Putamen (tissue), 1 donor: ENCODE measurements around the gene CREG1.
"Not testable (repeated sequence)": the region's sequence is repeated elsewhere in the genome, so short reads cannot be mapped to it uniquely, and the experiment has no call there.

Experiments used
- DNase-seq: peaks from one replicate; pipeline ENCODE4 v3.0.0-alpha.2; 2016; ENCODE audit warnings: low spot score

The CREG1 gene

DNA sequence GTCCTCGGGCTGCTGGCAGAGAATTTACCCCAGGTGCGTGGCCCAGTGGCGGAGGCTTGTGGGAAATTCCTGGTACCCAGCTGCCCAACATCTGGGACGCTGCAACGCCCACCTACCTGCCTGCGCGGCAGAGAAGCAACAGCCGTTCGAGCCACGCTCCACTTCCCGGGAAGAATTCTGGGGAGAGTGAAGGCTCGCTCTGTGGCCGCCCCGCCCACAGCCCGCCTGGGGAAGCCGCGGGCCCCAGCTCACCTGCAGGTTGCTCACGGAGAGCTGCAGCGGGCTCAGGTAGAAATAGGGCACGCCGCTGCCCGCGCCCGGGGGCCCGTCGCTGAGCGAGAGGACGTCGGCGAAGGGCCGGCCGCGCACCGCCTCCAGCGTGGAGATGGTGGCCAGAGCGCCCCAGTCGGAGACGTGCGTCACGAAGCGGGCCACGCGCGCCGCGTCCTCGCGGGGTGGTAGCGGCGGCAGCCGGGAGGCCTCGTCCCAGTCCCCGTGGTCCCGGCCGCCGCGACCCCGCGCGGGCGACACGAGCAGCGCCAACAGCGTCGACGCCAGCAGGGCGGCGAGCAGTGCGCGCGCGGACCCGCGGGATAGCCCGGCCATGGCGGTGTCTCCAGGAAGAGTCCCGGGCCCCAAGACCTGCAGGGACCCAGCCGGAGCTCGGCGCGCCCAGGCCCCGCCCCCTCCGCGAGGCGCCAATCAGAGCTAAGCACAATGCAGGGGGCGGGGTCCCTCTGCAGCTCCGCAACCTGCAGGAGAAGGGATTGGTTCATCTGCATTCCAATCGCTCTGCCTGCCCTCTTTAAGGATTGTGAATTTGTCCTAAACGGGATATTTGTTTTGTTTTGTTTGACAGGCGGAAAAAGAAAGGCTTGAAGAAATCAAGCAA is at the start of gene CREG1:
Gene CREG1 (minus strand): TSS at position 627 of the 892 bp plus-strand sequence.
- peak; percentile 94 for DNase-seq

DNA sequence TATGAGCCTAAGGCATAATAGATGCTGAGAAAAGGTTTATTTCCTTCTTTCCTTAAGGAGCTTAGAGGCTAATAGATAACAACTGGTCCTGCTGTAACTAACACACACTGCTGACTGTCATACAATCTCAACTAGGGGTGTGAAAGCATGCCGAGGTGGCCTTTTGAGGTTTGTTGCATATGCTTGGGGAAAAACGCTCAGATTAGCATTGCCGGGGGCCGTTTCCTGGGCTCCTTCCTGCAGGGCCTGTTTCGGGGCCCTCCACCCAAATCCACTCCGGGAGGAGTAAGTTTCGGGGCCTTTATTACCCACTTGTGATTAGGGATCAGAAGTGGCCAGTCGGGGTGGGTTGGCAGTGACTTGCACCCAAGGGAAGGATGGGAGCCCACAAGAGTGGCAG is 49.3 kb upstream of the CREG1 start:
- DNase-seq, result no peak

DNA sequence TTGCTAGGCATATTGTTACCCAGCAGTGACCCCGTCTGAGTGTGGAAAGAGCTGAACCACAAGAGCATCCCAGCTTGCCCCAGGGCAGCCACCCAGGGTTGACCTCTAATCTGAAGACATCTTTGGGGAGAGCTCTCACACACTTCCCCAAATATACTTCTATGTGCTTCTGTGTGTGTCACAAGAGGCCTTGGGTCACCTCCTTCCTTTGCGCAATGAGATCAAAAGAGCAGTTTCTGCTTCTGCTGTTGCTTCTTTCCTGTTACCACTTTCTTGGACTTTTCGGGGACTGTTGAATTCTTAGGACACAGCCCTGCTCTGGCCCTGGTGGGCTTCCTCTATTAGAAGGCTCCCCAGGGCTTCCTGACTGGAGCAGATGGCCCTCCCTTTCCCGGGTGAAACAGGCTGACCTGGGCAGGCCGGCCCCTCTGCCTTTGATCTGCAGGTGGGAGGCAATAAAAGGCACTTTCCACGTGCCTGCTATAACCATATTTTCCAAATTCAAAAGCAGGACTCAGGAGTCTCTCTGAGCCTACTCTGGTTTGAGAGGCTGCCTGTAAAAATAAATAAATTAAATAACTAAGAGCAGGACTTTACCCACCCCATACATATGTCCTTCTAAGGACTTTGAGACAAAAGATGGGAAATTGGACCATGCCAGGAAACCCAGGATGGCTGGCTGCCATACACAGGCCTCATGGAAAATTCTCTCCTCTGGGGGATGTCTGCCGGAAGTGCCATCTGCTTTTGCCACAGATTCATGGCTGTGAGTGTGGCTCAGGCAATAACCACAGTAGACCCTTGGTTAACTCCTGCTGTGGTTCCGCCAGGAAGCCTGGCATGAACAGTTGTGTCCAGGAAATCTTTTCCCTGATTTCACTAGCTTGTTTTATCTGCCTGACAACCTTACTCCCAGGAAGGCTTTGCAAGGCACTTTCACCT is 48.2 kb upstream of the CREG1 start:
- DNase-seq, result peak; percentile 39

DNA sequence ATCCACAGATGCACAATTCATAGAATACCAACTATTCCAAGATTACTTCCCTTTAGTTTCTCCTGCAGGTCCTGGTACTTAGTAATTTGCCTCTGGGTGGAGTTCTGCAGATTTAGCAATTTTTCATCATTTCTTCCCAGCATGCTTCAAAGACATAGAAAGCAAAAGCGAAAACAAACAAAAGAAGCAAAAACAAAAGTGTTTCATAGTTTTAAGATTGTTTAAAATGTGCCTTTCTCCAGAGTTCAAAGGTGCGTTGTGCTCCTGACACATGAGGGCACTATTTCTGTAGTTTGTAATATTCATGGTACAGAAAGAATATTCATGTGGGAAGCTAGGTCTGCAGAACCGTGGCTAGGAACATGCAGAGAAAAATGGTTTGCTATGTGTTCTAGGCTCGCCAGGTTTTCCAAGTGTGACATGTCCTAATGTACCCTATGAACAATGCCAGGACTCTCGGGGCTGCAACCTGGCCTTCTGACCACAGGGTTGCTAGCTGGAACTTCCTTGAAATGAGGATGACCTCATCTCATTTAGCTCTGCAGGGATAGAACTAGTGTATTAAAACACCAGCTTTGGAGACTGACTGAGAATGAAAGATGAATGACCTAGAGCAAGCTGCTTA is 46.5 kb upstream of the CREG1 start:
- peak; percentile 50 for DNase-seq

DNA sequence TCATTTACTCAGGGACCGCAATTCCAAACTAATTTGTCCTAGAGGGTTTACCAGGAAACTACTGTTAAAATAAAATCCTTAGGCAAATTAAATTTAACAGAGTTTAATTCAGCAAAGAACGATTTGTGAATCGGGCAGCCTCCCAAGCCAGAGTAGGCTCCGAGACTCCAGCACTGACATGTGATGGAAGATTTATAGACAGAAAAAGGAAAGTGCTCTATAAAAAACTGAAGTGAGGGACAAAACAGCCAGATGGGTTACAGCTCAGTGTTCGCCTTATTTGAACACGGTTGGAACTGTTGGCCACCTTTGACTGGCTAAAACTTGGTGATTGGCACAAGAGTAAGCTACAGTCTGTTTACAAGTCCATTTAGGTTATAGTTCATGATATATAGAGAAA is 41.3 kb upstream of the CREG1 start:
- no peak for DNase-seq

DNA sequence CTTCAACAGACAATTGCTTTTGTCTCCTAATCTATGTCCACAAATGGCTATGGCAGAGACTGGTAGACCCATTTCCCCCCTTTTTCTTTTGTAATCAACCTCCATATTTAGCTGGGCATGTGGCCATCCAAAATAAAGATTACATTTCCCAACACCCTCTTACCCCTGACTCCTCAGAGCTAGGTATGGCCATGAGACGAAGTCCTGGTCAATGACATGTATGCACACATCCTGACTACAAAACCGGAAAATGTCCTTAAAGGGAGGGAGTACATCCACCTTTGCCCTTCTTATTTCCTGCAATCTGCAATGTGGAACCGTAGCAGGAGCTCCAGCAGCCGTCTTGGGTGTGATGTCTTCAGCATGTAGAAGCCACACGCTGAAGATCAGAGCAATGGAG is 40.3 kb upstream of the CREG1 start:
- no peak for DNase-seq

DNA sequence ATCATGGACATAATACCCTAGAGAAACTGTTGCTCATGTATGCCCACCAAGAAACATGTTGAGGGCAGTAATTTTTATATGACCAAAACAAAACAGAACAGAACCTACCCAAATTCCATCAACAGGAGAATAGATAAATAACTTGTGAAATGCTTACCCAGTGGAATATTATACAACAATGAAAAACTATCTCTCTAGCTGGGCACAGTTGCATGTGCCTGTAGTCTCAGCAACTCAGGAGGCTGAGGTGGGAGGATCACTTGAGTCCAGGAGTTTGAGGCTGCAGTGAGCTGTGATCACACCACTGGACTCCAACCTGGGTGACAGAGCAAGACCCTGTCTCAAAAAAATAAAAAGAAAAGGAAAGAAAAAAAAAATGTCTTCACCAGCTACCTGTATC is 38.9 kb upstream of the CREG1 start:
- no peak for DNase-seq

DNA sequence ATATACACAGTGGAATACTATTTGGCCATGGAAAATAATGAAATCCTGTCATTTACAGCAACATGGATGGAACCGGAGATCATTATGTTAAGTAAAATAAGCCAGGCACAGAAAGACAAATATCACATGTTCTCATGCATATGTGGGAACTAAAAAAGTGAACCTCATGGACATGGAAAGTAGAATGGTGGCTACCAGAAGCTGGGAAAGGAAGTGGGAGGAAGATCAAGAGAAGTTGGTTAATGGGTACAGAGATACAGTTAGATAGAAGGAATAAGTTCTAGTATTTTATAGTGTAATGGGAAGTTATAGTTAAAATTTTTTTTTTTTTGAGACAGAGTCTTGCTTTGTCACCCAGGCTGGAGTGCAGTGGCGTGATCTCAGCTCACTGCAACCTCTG is 34.8 kb upstream of the CREG1 start:
- DNase-seq, result no peak

DNA sequence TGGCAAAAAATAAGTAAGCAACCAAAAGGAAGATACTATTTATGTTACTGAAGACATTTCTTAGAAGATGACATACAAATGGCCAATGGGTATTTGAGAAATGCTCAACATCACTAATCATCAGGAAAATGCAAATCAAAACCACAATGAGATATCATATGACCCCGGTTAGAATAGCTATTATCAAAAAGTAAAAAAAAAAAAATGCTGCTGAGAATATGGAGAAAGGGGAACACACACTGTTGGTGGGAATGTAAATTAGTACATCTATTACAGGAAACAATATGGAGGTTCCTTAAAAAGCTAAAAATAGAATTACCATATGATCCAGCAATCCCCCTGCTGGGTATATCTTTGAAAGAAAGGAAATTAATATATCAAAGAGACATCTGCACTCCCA is 34.3 kb upstream of the CREG1 start:
- no peak for DNase-seq

DNA sequence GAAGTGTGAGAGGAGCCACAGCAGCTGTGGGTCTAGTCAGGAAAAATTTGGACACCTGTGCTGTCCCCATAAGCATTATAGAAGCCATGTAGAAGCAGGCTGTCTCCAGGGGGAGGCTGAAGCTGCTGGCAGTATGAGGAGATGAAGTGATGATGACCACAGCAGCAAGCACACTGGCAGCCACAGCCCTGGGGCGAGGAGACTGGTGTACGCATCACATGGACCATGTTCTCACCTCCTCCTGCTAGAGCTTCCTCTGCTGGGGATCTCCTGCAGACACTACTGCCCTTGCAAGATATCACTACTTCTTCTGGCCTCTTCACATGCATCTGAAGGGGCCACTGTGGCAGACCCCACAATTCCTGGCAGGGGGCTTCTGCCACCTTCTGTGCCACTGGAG is 33.8 kb upstream of the CREG1 start:
- no peak for DNase-seq

DNA sequence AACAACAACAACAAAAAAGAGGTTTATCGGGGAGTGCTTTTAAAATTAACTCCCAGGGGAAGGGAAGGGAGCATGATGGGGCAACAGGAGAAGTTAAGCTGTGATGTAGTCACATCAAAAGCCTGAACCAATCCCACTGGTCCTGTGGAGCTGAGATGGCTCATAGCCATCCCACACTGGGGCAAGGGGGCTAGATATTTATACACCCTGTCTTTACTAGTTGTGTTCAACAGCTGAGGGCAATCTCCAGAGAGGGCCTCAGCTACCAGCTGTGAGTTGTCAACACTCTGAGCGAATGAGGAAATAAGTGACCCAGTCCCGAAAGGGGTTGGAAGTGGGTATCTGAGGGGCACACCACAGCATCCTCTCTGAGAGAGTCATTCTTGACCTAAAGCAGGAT is 31.0 kb upstream of the CREG1 start:
- no peak for DNase-seq

DNA sequence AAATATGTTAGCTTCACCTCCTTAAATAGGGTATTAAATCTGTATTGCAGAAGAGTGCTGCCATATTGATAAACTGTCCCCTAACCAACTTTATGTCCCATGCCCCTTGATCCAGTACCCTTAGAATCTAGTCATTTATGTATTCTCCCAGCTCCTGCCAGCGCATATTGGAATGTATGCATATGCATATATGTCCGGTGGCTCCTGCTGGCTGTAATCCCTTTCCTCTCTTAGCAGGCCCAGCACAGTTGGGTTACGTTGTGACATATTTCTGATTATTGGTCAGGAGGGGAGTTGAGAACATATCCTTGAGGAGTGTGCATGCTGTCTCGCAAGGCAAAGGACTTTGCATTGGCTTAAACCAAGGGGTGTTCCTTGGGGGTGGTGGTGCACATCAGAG is 29.2 kb upstream of the CREG1 start:
- no peak for DNase-seq

DNA sequence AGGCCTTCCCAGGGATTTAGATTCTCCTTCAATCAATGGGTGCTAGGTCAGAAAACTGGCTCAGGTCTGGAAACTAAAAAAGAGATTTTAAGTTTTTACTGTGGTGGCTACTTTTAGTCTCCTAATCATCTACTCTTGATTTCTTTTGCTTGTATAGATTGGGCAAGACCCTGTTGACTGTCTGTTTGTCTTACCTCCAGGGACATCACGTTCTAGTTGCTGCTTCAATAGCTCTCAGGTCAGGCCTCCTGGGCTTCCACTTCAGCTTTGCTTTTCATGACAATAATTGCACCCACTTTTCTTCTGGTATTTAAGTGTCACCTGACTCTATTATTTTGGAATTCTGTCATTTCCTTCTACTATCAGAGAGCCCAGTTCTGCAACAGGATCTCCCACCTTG is 28.5 kb upstream of the CREG1 start:
- no peak for DNase-seq

DNA sequence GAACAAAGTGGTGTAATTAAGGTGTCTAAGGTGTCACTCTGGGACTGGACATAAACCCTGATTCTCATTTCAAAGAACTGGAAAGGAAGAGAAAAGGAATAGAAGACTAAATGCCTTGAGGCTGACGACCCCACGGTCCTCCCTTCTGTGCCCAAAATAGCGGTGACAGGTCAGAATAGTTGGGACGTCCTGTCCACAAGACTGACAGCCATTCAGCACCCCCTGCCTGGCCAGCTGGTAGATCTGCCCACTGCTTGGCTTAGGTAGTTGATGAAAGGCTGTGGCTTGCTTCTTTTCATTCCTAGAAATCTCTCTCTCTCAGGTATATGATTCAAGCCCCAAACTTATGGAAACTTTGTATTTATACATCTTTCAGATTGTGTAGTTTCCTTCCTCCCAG is 26.4 kb upstream of the CREG1 start:
- DNase-seq, result no peak

DNA sequence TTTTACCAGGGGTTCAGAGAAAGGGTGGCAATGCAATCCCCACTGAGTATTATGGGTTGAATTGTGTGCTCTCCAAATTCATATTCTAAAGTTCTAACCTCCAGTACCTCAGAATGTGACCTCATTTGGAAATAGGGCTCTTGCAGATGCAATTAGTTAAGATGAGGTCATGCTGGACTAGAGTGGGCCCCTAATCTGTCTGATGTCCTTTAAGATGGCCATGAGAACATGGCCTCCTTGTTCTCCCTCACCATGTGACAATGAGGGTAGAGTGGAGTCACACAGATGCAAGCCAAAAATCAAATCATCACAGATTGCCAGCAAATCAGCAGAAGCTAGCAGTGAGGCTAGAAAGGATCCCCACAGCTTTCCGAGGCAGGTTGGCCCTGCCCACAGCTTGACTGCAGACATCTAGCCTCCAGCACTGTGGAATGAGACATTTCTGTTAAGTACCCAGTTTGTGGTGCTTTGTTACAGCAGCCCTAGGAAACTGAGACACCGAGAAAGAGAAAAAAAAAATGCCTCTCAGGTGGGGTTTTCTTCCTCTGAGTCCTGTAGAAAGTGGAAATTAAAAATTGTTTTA is 25.5 kb upstream of the CREG1 start:
- DNase-seq, result no peak

DNA sequence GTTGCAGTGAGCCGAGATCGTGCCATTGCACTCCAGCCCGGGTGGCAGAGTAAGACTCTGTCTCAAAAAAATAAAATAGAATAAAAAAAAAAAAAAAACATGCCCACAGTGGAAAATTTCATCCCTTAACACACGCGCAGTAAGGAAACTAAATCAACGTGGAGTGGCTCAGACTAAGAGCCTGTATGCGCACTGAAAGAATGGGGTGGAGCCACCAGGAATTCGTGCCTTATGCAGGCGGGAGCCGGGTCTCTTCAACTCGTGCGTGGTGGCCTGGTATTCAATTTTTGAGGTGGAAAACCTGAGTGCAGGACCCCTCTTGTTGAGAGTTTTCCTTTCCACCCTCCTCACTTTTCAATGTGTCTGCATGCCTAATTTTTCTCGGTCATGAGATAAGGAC is 22.1 kb upstream of the CREG1 start:
- DNase-seq, result no peak

DNA sequence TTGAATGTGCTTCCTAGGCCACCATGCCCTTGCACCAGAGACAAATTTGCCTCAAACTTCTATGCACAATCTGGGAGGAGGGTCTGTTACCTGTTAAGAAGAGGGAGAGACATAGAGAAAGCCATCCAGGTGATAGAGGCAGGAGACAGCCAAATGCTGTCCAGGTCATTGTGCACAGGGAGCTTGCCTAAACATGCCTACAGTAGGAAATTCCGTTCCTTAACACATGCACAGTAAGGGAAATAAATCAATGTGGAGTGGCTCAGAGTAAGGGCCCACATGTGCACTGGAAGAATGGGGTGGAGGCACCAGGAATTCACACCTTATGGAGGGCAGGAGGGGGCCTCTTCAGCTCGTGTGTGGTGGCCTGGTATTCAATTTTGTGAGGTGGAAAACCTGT is 19.5 kb upstream of the CREG1 start:
- DNase-seq, result no peak

DNA sequence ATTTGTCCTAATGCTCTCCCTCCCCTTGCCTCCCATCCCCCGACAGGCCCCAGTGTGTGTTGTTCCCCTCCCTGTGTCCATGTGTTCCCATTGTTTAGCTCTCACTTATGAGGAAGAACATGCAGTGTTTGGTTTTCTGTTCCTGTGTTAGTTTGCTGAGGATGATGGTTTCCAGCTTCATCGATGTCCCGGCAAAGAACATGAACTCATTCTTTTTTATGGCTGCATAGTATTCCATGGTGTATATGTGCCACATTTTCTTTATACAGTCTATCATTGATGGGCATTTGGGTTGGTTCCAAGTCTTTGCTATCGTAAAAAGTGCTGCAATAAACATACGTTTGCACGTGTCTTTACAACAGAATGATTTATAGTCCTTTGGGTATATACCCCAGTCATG is 17.1 kb upstream of the CREG1 start:
- not testable (repeated sequence) for DNase-seq

DNA sequence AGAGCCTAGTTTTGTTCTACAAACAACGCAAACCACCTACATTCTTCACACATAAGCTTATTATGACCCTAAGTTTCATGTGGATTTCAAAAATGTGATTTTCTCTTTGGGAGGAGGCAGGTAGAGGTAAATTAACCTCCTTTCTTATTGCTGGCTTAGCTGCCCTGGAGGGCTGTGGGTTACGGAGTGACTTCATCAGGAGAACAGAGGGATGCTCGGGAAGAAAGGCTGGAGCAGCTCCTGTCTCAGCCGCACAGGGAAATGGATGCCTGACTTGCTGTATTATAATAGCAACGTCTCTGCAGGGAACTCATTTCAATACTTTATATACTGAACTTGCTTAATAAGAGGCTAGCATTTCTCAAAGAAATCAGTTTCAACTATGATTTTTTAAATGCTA is 14.1 kb upstream of the CREG1 start:
- DNase-seq, result no peak

DNA sequence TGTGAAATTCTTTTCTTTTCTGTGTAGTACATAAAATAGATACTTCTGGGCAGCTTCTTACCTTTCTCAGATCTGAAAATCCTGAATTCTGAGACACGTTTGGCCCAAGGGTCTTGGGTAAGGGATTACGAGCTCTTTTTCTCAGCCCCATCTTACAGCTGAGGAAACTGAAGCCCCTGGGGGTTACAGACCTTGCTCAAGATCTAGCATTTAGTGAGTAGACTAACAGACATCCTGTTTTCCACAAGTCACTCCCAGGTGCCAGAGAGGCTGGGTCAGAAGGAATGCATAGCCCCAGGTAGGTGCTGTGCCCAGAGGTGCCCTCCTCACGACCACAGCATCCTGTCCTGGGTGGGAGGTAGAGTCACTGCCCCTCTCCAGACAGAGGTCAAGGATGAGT is 13.2 kb upstream of the CREG1 start:
- no peak for DNase-seq

DNA sequence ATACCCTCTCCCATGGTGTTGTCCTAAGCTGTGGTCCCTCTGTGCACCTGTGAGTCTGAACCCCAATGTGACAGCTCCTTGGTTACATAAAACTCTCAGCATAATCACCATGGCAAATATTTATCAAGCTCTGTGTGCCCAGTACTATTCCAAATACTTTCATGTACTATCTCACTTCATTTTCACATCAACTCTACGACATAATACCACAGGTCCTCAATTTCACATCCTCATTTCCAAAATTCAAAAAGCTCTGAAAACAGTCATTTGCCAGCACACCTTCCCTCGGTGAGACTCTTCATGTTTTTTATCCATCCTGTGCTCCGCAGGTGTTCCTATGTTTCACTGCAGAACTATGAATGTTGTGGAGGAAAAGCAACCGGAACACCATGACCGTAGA is 12.4 kb upstream of the CREG1 start:
- no peak for DNase-seq

DNA sequence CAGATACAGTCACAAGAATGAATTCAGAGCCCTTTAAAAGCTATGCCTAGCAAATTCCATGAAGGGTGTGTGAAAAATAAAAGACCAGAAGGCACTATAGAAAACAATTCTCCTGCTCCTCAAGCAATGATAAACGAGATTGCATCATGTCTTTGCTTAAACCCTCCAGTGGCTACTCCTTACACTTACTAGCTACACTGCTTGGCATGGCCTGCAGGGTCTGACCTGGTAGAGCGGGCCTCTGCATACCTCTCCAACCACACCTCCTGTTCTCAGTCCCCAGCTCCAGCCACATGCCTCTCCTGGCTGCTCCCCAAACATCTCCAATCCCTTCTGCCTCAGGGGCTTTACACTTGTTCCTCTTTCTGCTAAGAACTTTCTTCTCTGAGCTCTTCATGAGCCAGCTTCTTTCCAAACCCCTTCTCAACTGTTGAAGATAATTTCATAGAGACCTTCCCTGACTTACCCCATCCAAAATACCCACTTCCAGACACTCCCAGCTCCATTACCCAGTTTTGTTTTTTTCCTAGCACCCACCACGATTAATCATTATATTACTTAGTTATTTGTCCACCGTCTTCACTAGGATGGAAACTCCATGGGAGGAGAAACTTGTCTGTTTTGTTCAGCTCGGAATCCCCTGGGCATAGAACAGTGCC is 11.2 kb upstream of the CREG1 start:
- DNase-seq, result no peak
